OCI-M2 (cell line): ENCODE measurements around the gene SLC25A46.
A peak's percentile ranks its signal among the peaks of the same experiment; 100 is the strongest.
"Not testable (repeated sequence)": the region's sequence is repeated elsewhere in the genome, so short reads cannot be mapped to it uniquely, and the experiment has no call there.

Experiments
- DNase-seq: peaks from one replicate; lab custom pipeline; 2025; ENCODE audit not compliant: unreplicated experiment; lab: John Stamatoyannopoulos, UW

SLC25A46 gene

DNA sequence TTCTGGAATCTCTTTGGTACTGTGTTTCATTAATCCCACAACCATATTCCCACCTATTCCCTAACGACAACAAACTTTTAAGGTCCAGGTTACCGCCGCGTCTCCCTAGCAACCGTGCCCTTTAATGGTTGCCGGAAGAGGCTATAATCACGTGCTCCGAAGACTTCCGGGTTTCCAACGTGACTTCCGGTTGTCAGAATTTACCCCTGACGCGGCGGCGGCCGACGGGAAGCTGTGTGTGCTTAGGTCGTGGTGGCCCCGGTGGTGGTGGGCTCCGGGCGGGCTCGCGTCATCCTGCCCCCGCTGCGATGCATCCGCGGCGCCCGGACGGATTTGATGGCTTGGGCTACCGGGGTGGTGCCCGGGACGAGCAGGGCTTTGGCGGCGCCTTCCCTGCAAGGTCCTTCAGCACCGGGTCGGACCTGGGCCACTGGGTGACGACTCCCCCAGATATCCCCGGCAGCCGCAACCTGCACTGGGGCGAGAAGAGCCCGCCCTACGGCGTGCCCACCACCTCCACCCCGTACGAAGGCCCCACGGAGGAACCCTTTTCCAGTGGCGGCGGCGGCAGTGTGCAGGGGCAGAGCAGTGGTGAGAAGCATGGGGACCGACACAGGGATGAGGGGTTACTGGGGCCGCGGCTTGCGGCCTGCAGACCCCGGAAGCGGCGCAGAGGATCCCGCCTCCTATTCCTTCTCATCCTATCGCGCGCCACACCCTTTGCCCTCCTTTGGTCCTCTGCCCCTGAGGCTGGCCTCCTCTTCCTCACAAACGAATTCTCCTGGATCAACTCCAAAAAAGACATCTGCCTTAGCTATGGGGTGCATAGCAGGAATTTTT lies at the start of gene SLC25A46:
Gene SLC25A46, plus strand, starts transcription at position 196 of the 840 bp plus-strand sequence. Its CDS starts 113 bp downstream, at position 309.
- peak; percentile 55 for DNase-seq

DNA sequence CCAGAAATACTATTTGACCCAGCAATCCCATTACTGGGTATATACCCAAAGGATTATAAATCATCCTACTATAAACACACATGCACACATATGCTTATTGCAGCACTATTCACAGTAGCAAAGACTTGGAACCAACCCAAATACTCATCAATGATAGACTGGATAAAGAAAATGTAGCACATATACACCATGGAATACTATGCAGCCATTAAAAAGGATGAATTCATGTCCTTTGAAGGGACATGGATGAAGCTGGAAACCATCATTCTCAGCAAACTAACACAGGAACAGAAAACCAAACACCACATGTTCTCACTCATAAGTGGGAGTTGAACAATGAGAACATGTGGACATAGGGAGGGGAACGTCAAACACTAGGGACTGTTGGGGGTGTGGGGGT lies 48.2 kb upstream of the SLC25A46 start:
- DNase-seq: not testable (repeated sequence)

DNA sequence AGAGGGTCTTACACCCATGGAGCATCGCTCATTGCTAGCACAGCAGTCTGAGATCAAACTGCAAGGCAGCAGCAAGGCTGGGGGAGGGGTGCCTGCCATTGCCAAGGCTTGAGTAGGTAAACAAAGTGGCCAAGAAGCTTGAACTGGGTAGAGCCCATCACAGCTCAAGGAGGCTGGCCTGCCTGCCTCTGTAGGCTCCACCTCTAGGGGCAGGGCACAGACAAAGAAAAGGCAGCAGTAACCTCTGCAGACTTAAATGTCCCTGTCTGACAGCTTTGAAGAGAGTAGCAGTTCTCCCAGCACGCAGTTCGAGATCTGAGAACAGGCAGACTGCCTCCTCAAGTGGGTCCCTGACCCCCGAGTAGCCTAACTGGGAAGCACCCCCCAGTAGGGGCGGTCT lies 46.1 kb upstream of the SLC25A46 start:
- not testable (repeated sequence) for DNase-seq

DNA sequence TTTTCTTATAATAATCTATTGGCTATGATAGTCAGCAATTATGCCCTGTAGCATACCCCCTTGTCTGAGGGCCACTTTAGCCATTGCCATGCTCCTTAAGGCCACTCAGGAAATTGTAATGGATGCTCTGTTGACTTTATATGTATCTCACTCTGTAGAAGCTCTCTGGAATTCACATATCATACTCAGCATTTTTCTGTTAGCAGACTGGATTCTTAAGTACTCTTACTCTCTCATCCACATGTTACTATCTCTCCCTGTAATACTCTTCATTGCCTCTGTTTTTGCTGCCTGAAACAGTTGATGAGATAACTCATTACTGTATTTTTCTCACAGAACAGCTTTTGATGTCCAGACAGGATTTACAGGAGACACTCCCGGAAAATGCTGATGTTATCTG lies 36.5 kb upstream of the SLC25A46 start:
- DNase-seq: no peak

DNA sequence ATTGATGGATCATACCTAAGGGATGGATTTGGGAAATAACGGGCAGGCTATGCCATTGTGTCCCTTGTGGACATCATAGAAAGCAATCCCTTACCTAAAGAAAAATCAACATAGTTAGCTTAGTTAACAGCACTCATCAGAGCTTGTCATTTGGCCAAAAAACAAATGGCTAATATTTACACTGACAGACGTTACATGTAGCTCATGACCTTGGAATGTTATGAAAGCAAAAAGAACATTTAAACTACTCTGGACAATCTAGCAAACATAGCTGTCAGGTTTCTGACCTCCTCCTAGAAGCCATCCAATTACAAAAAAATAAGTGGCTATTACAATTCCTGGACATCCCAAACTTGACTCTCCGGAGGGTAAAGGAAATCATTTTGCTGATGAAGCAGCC lies 36.1 kb upstream of the SLC25A46 start:
- DNase-seq: no peak

DNA sequence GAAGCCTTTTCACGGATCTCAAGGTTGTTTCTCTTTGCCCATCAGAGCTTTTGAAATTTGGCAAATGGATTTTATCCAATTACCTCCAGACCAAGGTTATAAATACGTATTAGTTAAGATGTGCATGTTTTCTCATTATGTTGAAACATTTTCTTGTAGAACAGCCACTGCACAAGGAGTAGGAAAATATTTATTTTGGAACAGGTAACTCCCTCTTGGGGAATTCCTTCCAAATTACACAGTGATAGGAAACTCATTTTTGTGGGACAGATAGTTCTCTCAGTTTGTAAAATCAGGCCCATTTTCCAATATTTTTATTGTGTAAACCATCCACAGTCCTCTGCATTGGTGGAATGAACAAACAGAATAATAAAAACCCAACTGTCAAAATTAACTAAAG lies 35.3 kb upstream of the SLC25A46 start:
- no peak for DNase-seq

DNA sequence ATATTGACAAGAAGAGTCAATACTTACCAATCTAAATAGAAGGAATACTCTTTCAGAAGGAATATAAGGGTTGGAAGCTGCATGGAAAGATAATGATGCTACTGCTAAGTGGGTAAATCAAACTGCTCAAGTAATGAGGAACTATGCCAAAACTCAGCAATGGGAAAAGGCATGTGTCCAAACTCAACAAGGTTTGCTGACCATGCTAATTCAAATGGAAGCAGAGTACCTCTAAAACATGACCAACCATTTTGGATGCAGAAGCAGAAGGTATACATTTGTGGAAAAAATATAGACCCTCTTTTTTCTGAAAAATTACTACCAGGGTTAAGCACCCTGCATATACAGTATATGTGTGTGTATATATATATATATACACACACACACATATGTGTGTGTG lies 33.5 kb upstream of the SLC25A46 start:
- no peak for DNase-seq

DNA sequence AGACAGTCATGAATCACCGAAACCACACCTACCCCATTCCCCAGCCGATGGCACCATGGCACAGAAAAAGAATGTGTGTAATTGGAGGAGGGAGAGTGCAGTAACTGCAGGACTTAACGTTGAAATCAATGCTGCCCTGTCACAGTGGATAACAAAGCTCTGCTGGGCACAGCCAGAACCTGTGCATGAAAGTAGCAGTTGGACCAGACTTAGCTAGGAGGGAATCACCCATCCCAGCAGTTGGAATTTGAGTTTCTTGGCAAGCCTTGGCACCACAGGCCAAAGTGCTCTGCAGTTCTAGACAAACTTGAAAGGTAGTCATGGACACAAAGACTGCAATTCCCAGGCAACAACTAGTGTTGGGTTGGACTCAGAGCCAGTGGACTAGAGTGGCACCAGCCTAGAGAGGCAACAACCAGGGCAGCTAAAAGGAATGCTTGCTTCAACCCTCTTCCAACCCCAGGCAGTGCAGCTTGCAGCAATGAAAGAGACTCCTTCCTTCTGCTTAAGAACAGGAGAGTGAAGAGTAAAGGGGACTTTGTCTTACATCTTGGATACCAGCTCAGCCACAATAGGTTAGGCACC lies 31.5 kb upstream of the SLC25A46 start:
- no peak for DNase-seq

DNA sequence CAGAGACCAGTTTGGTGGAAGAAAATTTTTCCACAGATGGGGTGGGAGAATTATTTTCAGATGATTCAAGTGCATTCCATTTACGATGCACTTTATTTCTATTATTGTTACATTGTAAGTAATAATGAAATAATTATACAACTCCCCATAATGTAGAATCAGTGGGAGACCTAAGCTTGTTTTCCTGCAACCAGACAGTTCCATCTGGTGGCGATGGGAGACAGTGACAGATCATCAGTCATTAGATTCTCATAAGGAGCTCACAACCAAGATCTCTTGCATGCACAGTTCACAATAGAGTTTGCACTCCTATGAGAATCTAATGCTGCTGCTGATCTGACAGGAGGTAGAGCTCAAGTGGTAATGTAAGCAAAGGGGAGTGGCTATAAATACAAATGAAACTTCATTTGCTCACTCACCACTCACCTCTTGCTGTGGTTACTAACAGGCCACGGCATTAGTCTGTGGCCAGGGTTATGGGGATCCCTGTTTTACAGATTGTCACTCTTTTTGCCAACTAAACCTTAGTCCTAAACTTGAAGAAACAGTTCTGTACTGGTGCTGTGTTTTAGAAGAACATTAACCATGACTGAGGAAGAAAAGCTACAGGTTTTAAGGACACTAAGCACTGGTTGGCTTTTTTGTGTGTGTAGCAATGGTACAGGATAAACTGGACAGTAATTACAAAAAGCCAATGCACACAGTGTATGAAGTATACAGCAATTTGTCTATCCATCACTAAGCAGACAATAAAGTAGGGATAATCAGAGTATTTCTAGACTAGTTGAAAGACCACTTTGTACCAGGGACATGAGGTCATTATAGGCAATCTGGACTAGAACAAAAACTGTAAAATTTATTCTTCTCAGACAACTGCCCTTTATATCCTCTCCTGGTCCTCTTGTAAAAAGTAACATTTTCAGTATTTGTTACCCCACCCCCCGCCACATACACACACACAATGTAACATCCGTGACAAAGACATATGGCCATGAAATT lies 22.3 kb upstream of the SLC25A46 start:
- no peak for DNase-seq

DNA sequence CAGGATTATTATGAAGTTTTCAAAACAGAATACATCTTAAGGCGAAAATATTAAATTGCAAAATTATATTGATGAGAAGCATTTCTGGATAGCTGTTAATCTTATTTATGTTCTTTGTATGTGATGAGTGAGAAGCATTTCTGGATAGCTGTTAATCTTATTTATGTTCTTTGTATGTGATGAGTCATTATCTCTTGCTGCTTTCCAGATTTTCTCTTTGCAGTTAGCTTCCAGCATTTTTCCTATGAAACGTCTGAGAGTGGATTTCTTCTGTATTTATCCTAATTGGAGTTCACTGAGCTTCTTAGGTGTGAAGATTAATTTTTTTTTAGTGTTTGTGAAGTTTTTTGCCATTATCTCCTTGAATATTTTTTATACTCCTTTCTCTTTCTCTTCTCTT lies 20.5 kb upstream of the SLC25A46 start:
- DNase-seq: no peak

DNA sequence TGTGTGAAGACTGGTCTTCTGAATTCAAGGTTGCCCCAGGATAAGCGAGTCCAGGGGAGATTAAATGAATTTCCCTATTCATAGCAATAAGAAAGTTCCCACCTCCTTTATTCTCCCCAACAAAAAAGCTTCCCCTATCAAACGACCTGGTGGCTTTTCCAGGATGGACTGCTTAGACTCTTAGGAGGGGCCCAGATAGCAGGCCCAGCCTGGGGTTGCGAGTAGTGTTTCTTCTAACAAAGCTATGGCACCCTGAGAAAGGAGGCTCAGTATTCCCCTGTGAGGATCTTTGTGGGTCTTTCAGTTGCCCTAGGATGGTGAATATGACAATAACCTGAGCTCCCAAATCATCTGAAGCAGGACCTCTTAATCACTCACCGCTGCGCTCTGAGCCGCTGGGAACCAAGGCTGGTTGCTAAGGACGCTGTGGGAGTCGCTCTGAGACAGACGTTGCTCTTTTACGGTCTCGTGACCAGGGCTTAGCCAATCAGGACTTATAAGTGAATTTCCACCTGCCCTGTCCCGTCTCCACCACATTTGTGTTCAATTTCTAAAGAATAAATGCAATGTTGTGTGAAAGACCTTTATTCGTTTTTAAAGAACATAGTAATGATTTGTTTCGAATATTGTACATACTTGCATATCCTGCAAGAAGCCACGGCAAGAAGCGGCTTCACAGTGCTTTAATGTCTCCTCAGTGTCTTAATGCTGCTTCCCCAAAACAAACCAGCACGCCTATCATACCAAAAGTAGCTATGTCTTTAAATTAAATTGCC lies 12.4 kb upstream of the SLC25A46 start, which contains the start of gene TMEM232:
Gene TMEM232, minus strand, starts transcription at position 423 of the 776 bp plus-strand sequence. CDS start 59,319 bp downstream, outside the sequence.
- peak; percentile 39 for DNase-seq

DNA sequence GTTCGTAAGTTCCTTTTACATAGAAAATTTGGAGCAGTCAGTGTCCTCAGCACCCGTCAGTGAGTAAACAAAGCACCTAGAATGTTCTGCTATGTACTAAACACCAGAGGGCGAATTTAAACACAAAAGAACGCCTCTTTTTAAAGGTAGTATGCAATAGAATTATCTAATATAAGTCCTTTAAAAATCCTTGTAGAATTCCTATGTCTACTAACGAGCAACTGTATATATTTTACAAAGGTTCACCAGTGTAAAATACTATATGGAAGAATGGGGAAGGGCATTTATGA lies 11.8 kb upstream of the SLC25A46 start:
- no peak for DNase-seq

DNA sequence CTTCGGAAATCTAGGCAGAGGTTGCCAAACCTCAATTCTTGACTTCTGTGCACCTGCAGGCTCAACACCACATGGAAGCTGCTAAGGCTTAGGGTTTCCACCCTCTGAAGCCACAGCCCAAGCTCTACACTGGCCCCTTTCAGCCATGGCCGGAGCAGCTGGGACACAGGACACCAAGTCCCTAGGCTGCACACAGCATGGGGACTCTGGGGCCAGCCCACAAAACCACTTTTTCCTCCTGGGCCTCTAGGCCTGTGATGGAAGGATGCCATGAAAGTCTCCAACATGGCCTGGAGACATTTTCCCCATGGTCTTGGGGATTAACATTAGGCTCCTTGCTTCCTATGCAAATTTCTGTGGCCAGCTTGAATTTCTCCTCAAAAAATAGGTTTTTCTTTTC lies 7.3 kb upstream of the SLC25A46 start:
- DNase-seq: not testable (repeated sequence)

DNA sequence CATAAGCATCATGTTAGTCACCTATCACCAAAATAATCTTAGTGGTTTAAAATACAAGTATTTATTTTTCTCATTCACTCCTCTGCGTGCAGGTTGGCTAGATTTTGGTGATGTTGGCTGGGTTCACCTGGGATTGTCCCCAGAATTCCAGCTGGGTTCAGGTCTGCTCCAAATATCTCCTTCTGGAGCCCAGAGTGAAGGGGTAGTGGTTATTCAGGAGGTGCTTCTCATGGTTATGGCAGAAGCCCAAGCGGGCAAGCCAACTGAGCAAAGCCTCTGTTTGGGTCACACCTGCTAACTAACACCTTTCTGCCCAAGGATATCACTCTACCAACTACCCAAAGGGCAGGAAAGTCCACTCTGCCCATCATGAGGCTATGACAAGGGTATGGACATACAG lies 4.7 kb upstream of the SLC25A46 start:
- DNase-seq: no peak

DNA sequence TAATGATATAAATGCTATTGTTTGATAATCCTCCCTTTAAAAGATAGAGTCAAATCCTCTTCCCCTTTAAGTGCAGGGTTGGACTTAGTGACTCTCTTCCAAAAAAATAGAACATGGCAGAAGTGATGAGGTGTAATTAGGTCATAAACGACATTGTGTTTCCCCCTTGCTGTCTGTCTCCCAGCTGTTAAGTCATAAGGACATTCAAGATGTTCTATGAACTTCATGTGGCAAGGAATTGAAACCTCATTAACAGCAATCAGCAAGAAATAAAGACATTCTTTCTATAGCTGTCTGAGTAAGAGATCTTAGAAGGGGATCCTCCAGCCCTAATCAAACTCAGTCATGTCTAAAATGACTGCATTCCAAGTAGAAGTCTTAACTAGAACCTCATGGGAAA lies 3.3 kb upstream of the SLC25A46 start:
- no peak for DNase-seq

DNA sequence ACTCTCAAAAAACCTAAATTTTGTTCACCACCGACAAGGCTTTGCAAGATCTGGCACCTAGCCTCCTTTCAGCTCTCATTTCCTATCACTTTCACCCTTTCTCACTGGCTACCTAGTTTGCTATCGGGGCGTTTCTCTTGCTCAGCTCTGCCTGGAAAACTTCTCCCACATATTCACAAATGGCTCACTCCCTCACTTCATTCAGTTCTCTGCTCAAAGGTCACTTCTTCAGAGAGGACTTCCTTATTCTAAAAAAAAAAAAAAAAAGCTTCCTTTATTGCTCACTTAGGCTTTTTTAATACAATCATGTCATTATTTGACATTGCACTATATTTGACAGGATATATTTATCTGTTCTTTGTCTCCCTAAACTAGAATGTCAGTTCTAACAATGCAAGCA lies 2.1 kb upstream of the SLC25A46 start:
- no peak for DNase-seq

DNA sequence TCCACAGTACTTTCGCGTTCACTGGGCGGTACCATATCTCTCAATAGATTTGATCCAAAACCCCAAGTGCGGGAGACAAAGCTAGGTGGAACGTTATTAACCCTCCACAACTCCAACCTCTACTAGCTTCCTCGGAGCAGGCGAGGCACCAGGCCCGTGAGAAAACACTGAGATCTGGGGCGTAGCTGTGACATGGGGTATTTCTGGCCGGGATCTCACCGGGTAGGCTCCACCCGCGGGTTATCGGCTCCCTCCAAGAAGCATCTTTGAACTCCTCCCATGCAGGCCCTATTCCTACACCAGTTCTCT lies 350 bp upstream of the SLC25A46 start:
- no peak for DNase-seq

DNA sequence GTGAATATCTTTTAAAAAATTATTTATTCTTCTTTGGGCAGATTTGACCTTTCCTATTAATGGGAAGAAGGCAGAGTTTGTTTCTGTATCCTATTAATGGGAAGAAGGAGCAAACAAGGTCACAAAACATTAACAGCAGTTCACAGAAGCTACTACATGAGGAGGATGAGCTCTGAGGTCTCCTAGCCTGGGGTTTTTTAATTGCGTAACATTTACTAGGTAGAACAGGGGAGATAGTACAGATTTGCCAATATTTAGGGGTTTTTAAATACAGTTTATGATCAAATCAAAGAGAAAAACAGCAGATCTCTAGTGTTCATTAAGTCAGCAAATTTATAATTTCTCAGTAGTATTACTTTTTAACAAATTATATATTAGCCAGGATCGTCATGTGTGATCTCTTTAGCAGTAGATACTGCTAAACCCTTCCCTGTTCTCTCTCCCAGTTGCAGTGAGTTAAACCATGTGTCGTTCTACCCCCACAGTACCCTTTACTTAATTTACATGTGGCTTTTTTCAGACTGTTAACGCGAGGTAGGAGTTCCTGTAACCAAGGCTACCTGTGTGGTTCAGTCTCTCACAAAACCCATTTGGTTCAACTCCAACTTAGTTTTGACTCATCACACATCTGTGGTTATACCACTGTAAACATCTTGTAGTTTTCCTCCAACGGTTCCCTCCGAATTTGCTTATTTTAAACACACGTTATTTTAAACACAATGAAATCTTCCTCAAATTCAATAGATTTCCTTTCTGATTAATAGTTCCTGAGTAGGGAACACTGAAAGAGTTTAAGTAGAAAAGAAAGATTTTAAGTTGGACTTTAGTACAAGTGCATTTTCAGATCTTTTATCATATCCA lies 13.3 kb downstream of the SLC25A46 start:
- no peak for DNase-seq

DNA sequence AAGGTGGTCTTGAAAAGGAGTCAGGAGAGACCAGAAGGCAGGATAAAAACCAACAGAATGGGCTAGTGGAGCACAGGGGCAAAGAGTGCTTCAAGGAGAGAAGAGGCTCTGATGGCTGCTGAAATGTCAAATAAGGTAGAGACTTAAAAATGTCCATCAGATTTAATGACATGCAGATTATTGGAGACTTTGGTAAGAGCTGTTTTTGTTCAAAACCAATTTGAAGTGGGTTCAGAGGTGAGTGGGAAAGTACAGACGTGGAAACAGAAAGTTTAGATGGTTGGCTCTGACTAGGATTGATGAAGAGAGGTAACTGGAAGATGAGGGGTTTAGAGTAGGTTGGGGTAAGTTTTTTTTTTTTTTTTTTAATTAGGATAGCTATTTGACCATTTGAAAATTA lies 14.1 kb downstream of the SLC25A46 start:
- DNase-seq: no peak

DNA sequence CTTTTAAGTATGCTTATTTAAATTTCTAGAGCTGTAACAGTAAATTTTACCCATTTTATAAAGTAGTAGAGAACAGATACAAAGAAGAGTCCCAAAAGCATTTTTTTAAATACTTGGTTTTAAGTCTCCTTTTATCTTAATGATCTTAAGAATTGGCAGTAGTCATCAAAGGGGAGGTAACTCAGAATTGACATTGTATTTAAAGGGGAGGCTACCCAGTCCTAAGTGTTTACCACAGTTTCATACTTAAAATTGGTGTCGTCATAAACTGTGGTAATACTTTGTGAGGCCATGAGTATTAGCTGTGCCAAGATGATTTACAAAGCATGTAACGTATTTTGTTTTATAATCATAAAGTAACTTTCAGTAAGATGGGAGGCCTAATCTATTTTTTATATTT lies 14.8 kb downstream of the SLC25A46 start:
- DNase-seq: no peak
